ENCODE data around the gene TNXB. TPM values are rescaled to one million over a fixed set of nuclear protein-coding genes. Genes with fewer than 3 reads are reported as not detected.

TNXB gene
- total and polyA plus RNA-seq, 9 of the 15 experiments (the other 6 are each of a cell fraction or from before 2014, with no cell fraction given): 0.14 to 28.1 (median 12.4) TPM

GRCh38 chr6:32086661-32087573 lies 22.2 kb downstream of the TNXB start (continued):
- TF ChIP-seq TSHZ1 (CRISPR knock-in tag; IDR thresholded peaks at IDR 0.05) (no peak), EWSR1 (IDR thresholded peaks at IDR 0.05; ENCODE audit: borderline replicate concordance, low read depth, partially characterized antibody) (no peak), ATF2 (CRISPR knock-in tag; IDR thresholded peaks at IDR 0.05) (0 out of 2 replicates have a peak, but pooled peaks have one; percentile 24), EGR1 (conservative IDR thresholded peaks at IDR 0.05) (peak; percentile 77), ZNF12 (CRISPR knock-in tag; IDR thresholded peaks at IDR 0.05) (0 out of 2 replicates have a peak, but pooled peaks have one; percentile 5), ZBTB2 (IDR thresholded peaks at IDR 0.05) (no peak), TGIF2 (CRISPR knock-in tag; IDR thresholded peaks at IDR 0.05) (no peak), NFATC3 (IDR thresholded peaks at IDR 0.05) (no peak), CREM (IDR thresholded peaks at IDR 0.05; ENCODE audit: low read depth) (0 out of 2 replicates have a peak, but pooled peaks have one; percentile 41), L3MBTL2 (IDR thresholded peaks at IDR 0.05) (no peak), OTX1 (CRISPR knock-in tag; IDR thresholded peaks at IDR 0.05) (no peak), KLF13 (tag; IDR thresholded peaks at IDR 0.05; ENCODE audit: borderline replicate concordance, low read depth) (no peak)
- TF ChIP-seq, protein P1, sequence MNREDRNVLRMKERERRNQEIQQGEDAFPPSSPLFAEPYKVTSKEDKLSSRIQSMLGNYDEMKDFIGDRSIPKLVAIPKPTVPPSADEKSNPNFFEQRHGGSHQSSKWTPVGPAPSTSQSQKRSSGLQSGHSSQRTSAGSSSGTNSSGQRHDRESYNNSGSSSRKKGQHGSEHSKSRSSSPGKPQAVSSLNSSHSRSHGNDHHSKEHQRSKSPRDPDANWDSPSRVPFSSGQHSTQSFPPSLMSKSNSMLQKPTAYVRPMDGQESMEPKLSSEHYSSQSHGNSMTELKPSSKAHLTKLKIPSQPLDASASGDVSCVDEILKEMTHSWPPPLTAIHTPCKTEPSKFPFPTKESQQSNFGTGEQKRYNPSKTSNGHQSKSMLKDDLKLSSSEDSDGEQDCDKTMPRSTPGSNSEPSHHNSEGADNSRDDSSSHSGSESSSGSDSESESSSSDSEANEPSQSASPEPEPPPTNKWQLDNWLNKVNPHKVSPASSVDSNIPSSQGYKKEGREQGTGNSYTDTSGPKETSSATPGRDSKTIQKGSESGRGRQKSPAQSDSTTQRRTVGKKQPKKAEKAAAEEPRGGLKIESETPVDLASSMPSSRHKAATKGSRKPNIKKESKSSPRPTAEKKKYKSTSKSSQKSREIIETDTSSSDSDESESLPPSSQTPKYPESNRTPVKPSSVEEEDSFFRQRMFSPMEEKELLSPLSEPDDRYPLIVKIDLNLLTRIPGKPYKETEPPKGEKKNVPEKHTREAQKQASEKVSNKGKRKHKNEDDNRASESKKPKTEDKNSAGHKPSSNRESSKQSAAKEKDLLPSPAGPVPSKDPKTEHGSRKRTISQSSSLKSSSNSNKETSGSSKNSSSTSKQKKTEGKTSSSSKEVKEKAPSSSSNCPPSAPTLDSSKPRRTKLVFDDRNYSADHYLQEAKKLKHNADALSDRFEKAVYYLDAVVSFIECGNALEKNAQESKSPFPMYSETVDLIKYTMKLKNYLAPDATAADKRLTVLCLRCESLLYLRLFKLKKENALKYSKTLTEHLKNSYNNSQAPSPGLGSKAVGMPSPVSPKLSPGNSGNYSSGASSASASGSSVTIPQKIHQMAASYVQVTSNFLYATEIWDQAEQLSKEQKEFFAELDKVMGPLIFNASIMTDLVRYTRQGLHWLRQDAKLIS (CRISPR knock-in tag; IDR thresholded peaks at IDR 0.05): no peak

Data from K562 (cell line).